CD4-positive, alpha-beta T cell treated with Interleukin-21 for 1 hour (primary cell): ENCODE data around the gene C1QL1.
A peak's percentile ranks its signal among the peaks of the same experiment; 100 is the strongest.

ENCODE experiments used
- DNase-seq: peaks from one replicate; pipeline ENCODE4 v3.0.0-alpha.2; 2020

C1QL1 gene

DNA sequence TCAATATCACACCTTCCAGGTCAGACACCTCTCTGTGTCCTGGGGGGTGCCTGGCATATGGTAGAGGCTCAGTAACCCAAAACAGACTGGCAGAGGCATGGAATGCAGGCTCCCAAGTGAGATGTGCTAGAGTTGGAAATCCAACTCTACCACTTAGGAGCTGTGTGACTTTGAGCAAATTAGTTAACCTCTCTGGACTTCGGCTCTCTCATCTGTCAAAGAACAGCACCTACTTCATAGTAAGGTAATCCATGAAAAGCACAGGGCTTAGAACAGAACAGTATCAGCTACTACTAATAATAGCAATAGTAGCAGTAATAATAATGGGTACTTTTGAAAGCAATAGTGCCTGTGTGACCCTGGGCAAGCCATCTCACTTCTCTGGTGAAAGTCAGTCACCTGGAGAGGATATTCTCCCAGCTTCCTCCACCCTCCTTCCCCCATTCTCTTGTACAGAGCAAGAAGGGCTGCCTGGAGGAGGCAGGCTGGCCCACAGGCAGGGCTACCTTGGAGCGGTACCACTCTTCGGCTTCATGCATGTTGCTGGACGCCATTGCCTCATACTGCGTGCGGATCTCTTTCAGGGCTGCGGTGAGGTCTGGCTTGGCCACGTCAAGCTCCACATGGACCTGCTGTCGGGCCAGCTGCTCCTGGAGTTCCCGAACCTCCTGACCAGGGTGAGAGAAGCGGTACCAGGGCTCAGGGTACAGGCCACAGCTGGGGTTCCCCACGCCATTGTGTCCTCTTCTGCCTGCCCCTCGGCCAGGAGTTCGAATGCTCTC, 55.1 kb downstream of the C1QL1 start:
- DNase-seq, result no peak

DNA sequence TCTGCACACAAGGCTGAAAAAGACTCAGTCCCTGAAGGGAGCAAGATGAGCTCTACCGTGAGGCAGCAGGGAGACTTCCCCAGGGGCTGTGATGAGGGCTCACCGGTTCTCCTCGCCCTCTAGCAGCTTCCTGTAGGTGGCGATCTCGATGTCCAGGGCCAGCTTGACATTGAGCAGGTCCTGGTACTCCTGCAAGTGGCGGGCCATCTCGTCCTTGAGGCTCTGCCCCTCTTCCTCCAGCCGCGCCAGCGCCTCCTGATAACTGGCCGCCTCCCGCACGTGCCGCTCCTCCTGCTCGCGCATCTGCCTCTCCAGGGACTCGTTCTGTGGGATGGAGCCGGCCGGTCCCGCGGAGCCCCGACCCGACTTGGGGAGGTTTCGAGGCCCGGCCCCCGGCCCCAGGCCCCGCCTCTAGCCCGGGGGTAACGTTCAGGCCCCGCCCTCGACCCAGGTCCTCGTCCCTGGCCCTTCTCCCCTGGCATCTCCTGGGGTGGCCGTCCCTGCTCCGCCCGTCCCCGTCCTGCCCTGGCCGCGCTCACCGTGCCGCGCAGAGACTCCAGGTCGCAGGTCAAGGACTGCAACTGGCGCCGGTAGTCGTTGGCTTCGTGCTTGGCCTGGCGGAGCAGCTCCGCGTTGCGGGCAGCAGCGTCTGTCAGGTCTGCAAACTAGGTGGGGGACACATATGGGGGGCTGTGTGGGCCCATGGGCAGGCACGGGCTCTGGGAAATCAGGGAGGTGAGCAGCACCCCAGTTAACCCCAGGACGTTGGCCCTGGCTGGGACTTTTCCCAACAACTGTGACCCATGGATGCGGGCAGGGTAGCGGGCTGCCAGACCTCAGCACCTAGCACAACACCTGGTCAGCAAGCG, 56.7 kb downstream of the C1QL1 start:
- DNase-seq, result peak; percentile 57

DNA sequence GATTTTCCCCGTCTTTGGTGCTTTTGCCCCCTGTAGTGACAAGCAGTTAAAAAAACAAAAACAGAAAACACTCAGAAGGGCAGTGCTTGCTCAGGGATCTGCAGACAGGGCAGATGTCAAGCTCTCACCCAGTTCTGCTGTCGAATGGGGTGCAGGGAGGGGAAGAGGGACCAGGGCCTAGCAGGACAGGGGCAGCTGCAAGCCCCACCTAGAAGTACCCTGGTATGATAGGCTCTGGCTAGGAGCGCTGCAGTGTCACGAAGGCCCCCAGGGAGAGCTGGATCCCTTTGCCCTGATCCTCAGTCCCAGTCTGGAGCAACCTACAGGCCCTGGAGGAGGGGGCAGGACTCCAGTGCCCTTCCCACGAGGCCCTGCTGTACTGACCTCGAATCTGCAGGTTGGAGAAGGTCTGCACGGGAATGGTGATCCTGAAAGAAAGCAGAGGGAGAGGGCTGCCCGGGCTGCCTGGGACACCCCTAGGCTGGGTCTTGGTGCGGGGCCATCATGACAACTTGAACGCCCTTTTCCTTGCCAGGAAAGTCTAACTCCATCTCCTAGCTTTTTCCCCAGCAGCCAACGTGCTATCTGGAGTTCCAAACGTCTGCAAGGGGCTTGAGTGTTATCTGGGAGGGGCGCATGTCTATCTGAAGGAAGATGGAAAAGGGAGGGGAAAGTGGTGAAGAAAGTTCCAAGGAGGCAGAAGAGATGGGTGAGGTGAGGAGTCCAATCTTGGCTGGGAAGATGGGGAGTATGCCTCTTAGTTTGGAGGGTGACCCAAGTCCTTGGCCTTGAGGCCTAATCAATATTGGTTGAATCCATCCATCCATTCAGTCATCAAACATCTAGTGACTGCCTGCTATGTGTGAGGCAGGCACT, 57.6 kb downstream of the C1QL1 start:
- no peak for DNase-seq
